Measurements from ENCODE around the gene IL24. TPM values are rescaled to one million over a fixed set of nuclear protein-coding genes. Genes with fewer than 3 reads are reported as not detected.
"Not testable (repeated sequence)": the region's sequence is repeated elsewhere in the genome, so short reads cannot be mapped to it uniquely, and the experiment has no call there.

IL24 gene, protein sequence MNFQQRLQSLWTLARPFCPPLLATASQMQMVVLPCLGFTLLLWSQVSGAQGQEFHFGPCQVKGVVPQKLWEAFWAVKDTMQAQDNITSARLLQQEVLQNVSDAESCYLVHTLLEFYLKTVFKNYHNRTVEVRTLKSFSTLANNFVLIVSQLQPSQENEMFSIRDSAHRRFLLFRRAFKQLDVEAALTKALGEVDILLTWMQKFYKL
- total RNA-seq = 0.86 and 2.6 TPM in 2 replicates

DNA sequence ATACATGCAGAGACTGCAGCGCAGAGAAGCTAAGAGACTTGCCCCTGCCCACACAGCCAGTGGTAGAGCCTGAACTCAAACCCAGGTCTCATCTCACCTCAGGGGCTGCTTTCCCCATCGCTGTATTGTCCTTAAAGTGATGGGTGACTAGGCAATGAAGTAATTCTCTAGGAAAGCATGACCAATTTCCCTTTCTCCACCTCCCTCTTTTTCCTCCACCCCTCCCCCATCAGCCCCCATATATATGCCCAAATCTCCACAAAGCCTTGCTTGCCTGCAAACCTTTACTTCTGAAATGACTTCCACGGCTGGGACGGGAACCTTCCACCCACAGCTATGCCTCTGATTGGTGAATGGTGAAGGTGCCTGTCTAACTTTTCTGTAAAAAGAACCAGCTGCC, at the start of gene IL24:
Gene IL24 (plus strand): TSS at position 269 of the 400 bp plus-strand sequence. CDS start 390 bp downstream, outside the sequence.
- TF ChIP-seq, protein P1, sequence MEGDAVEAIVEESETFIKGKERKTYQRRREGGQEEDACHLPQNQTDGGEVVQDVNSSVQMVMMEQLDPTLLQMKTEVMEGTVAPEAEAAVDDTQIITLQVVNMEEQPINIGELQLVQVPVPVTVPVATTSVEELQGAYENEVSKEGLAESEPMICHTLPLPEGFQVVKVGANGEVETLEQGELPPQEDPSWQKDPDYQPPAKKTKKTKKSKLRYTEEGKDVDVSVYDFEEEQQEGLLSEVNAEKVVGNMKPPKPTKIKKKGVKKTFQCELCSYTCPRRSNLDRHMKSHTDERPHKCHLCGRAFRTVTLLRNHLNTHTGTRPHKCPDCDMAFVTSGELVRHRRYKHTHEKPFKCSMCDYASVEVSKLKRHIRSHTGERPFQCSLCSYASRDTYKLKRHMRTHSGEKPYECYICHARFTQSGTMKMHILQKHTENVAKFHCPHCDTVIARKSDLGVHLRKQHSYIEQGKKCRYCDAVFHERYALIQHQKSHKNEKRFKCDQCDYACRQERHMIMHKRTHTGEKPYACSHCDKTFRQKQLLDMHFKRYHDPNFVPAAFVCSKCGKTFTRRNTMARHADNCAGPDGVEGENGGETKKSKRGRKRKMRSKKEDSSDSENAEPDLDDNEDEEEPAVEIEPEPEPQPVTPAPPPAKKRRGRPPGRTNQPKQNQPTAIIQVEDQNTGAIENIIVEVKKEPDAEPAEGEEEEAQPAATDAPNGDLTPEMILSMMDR (IDR thresholded peaks at IDR 0.05; ENCODE audit: insufficient read depth, low read depth, low read length) = no peak
- DNase-seq (ENCODE audit: low read depth) = no peak

DNA sequence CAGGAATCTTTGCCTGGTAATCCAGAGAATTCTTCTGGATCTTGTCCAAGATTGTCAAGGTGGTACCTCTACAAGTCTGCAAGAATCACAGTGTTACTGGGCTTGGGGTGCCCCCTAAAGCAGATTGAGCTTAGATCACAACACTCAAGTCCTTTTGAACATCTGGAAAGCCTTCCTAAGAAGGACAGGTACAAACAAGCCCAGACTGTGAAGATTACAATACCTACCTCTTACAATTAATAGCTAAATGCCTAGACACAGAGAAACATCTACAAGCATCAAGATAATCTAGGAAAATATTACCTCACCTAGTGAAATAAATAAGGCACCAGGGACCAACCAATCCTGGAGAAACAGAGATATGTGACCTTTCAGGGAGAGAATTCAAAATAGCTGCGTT, 49.3 kb upstream of the IL24 start:
- H3K4me3 ChIP-seq (ENCODE audit: low read depth, low read length) = no peak overlapping the region
- TF ChIP-seq, protein P1 (IDR thresholded peaks at IDR 0.05; ENCODE audit: insufficient read depth, low read depth, low read length) = no peak
- DNase-seq (ENCODE audit: low read depth) = no peak

More for the DNA sequence above, at the start of gene IL24:
- H3K4me3 ChIP-seq (ENCODE audit: low read depth, low read length) = no peak within 1 kb of the TSS

DNA sequence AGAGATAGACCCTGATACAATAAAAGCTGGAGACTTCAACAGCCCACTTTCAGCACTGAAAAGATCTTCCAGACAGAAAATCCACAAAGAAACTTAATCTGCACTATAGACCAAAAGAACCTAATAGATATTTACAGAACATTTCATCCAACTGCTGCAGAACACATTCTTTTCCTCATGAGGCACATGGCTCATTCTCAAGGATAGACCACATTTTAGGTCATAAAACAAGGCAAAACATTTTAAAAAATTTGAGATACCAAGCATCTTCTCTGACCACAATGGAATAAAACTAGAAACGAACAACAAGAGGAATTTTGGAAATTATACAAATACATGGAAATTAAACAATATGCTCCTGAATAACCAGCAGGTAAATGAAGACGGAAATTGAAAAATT, 46.8 kb upstream of the IL24 start:
- no peak overlapping the region for H3K4me3 ChIP-seq (ENCODE audit: low read depth, low read length)
- DNase-seq (ENCODE audit: low read depth) = peak; percentile 64
- TF ChIP-seq, protein P1 (IDR thresholded peaks at IDR 0.05; ENCODE audit: insufficient read depth, low read depth, low read length) = no peak

- TF ChIP-seq, protein P1 (IDR thresholded peaks at IDR 0.05; ENCODE audit: insufficient read depth, low read depth, low read length) = no peak
- no peak overlapping the region for H3K4me3 ChIP-seq (ENCODE audit: low read depth, low read length)
- DNase-seq (ENCODE audit: low read depth) = peak; percentile 67
These were observed 45.8 kb upstream of the IL24 start for GRCh38 chr1:206851341-206852010.

DNA sequence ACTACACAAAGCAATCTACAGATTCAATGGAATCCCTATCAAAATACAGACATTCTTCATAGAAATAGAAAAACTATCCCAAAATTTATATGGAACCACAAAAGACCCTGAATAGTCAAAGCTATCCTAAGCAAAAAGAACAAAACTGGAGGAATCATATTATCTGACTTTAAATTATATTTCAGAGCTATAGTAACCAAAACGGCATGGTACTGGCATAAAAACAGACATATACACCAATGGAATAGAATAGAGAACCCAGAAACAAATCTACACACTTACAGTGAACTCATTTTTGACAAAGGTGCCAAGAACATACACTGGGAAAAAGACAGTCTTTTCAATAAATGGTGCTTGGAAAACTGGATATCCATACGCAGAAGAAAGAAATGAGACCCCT, 44.6 kb upstream of the IL24 start:
- DNase-seq (ENCODE audit: low read depth); H3K4me3 ChIP-seq (ENCODE audit: low read depth, low read length): not testable (repeated sequence)

DNA sequence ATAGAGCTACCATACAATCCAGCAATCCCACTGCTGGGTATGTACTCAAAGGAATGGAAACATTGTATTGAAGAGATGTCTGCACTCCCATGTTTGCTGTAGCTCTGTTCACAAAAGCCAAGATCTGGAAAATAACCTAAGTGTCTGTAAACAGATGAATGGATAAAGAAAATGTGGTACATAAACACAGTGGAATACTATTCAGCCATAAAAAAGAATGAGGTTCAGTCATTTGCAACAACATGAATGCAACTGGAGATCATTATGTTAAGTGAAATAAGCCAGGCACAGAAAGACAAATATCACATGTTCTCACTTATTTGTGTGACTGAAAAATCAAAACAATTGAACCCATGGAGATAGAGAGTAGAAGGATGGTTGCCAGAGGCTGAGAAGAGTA, 43.5 kb upstream of the IL24 start:
- DNase-seq (ENCODE audit: low read depth) = not testable (repeated sequence)

GRCh38 chr1:206854401-206855129, 42.7 kb upstream of the IL24 start:
- TF ChIP-seq, protein P1 (IDR thresholded peaks at IDR 0.05; ENCODE audit: insufficient read depth, low read depth, low read length) = no peak
- no peak for DNase-seq (ENCODE audit: low read depth)
- no peak overlapping the region for H3K4me3 ChIP-seq (ENCODE audit: low read depth, low read length)

More for the DNA sequence above, 43.5 kb upstream of the IL24 start:
- not testable (repeated sequence) for H3K4me3 ChIP-seq (ENCODE audit: low read depth, low read length)

Data from fibroblast of villous mesenchyme (primary cell).